Measurements from ENCODE around the gene PRRT1B.

Gene PRRT1B

DNA sequence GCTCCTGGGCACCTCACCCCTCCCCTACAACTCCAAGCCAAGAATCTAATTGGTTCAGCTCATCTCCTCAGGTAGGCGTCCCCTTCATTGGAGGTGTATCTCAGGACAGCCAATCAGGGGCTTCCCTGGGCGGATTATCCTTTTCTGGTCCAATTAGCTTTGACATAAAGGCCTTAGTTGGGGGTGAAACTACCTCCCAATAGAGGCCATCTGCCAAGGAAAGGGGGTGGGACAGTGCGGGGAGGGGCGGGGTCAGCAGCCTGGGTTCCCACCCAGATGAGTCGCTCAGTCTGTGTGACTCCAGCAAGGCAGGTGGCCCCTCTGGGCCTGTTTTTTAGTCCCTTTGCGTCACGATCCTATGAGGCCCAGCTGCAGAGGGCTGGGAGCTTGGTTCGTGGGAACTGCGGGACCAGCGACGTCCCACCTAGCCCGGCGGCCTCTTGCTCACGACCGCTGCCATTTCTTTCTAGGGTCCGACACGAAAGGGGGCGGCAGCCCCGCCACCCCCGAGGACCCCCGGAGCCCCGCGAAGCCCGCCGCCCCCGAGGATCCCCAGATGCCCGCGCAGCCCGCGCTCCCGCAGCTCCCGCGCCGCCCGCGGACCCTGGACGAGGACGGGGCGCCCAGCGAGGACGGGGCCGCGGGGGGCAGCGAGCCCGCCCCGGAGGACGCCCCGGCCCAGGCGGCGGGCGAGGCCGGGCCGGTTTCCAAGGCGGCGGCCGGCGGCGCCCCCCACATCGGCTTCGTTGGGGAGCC, 8.9 kb downstream of the PRRT1B start:
- DNase-seq, result no peak

GRCh38 chr9:131554843-131555351, 9.6 kb downstream of the PRRT1B start:
- no peak for DNase-seq

- DNase-seq, result no peak
Observed at GRCh38 chr9:131555841-131556673, 10.7 kb downstream of the PRRT1B start.

- DNase-seq, result no peak
Observed at GRCh38 chr9:131557855-131558548, 12.7 kb downstream of the PRRT1B start.

- DNase-seq, result no peak
Observed at GRCh38 chr9:131559421-131560000, 14.2 kb downstream of the PRRT1B start.

DNA sequence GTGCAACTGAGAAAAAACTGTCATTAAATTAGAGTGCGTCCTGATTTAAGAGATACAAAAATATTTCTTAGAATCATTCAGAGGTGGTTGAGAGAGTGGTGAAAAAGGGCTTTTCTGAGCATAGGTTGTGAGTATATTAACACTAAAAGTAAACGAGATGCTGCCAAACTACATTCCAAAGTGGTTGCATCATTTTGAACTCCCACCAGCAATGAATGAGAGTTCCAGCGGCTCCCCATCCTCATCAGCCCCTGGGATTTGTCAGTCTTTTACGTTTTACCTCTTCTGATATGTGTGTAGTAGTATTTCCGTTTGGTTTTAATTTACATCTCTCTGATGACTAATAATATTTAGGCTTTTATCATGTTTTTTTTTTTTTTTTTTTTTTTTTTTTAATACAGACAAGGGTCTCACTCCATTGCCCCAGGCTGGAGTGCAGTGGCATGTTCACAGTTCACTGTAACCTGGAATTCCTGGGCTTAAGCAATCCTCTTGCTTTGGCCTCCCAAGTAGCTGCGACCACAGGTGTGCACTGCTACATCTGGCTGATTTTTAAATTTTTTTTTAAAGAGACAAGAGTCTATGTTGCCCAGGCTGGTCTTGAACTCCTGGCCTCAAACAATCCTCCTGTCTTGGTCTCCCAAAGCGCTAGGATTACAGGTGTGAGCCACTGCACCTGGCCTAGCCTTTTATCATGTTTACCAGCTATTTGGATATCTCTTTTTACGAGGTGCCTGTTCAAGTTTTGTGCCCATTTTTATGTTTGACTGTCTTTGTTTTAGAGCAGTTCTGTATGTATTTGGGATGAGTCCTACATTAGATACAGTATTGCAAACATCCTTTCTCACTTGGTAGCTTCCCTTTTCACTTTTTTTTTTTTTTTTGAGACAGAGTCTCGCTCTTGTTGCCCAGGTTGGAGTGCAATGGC, 17.0 kb downstream of the PRRT1B start:
- no peak for DNase-seq

DNA sequence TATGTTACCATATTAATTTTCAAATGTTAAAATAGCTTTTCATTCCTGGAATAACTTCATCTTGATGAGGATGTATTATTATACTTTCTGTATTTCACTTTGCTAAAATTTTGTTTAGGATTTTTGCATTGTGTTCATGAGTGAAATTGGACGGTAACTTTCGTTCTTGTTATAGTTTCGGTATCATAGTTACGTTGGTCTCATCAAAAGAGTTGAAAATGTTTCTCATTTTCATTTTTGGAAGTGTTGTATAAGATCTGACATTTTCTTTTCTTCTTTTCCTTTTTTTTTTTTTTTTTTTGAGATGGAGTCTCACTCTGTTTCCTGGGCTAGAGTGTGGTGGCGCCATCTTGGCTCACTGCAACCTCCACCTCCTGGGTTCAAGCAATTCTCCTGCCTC, 20.0 kb downstream of the PRRT1B start:
- no peak for DNase-seq

- no peak for DNase-seq
Observed at GRCh38 chr9:131566158-131566557, 20.8 kb downstream of the PRRT1B start.

DNA sequence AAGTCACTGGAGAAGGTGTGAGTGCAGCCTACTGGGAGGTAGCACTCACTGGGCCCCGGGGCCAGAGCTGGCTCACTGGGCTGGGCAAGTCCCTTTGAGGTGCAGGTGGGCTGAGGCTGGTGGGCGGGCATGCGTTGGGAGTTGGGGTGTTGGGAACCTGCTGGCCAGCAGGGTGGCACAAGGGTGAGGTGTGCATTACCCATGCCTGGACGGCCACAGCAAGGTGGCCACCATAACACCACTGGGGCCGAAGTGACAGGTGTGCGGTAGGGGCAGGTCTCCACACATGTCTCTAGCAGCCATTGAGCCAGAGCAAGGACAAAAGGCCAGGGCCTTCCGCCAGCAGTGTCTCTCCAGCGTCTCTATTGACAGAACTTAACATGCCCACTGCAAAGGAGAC, 22.6 kb downstream of the PRRT1B start:
- DNase-seq, result no peak

DNA sequence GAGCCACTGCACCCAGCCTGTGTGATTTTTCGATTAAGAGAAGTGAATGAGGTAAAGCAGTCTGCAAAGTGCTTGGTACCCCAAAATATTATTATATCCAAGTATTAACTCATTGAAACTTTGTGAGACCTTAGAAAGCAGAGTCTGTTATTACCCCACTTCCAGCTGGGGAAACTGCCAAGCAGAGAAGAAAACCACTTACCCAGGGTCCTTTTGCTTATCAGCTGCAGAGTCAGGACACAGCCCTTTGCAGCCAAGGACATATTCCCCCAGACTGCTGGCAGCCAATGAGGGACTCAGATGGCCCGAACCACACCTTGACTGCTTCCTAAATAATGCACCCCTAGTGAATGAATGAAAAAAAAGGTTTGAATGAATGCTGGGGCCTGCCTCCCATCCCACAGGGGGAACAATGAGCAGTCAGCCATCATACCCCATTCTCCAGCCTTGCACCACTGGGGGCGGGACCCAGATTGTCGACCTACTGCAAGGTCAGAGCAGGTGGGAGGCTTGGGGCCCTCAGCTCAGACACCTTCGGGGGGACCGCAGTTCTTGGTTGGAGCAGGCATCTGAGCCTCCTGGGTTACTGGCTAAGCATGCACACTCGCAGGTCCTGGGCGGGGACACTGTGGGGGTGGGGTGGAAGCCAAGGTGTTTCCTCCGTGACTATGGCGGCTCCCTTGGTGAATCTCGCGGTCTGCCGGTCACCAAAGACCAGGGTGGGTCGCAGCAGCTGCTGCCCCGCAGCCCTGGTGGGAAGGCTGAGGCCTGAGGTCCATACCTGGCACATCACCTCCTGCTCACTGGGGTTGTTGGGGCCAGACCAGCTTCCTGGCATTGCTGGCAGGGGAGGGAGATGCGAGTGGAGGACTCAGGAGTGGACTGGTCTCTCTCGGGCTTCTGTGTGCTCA, 29.7 kb downstream of the PRRT1B start:
- DNase-seq, result no peak

GRCh38 chr9:131575946-131576853, 30.9 kb downstream of the PRRT1B start:
- no peak for DNase-seq

- no peak for DNase-seq
Observed at GRCh38 chr9:131577005-131578000, 32.0 kb downstream of the PRRT1B start.

DNA sequence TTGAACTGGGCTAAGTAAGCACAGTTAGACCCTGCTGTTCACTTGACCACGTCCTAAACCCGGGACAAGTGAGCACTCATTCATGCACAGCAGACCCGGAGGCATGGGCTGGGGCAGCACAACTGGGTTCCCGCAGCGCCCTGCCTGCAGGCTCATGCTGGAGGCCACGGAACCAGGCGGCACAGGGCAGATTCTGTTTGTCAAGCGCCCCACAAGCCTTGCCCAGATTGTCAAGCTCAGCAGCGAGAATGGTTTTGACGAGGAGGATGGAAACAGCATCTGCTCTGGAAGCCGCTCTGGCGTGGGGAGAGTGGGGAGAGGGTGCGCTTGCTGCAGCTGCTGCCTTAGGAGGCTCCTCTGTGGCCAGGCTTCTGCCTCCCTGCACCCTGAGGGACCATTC, 32.7 kb downstream of the PRRT1B start:
- DNase-seq, result no peak

DNA sequence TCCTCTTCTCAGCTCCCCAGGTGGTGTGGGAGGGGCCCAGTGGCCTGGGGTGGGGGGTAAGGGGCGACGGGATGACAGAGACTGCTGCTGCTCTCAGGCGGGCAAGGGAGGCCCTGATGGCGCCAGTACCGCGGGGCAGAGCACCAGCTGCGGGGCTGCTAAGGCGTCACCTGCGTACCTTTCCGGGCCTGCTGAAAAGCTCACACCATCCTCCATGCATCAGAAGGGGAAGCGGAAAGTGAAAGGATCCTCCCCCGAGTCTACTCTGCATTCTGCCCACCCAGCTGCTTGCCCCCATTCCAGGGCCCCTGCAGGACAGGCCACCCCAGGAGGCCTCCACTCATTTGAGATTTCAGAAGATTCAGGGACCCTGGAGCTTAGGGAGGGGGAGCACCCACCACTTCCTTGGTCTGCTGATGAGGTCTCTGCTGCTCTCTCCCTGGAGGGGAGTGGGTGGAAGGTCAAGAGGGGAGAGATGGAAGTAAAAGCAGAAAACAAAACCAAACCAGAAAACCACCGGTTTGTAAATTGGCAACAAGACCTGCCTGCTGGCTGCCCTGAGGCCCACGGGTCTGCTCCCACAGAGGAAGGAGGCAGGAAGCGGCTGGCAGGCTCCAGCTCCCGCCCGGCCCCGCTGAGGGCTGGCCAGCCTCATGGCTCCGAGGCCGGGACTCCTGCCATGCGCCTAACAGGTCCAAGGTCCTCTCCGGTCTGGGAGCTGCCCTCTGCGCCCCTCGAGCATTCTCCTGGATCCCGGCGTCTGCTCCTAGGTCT, 33.6 kb downstream of the PRRT1B start:
- no peak for DNase-seq

DNA sequence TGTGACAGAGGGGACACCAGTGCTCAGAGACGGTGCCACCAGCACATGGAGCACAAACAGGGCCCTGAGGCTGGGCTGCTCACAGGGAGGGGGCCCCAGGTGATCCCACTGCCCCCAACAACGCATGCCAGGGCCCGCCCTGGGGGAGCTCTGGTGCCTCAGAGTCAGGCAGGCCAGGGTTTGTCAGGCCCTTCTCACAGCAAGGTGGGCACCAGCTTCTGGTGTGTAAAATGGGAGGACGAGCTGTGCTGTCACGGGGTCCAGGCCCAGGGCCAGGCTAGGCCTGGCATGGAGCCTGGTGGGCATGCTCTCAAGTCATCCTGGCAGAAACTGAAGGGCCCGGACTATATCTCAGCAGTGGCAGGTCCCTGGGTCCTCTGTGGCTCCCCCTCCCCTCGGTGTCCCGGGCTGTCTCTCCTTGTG, 34.5 kb downstream of the PRRT1B start:
- no peak for DNase-seq

GRCh38 chr9:131580358-131580757, 35.0 kb downstream of the PRRT1B start:
- no peak for DNase-seq

- no peak for DNase-seq
Observed at GRCh38 chr9:131582056-131582455, 36.7 kb downstream of the PRRT1B start.

All from NCI-H1092 (cell line).